Kasumi-1 (cell line): ENCODE measurements around the gene UBE2G2.
"Not testable (repeated sequence)": the region's sequence is repeated elsewhere in the genome, so short reads cannot be mapped to it uniquely, and the experiment has no call there.

Source experiments
- DNase-seq, 2 experiments: peaks; one replicate each; lab custom pipeline; 2025; lab: John Stamatoyannopoulos, UW

UBE2G2 gene

GRCh38 chr21:44836349-44836665, 34.7 kb upstream of the UBE2G2 start:
- no peak for DNase-seq

- no peak for DNase-seq
Measured at GRCh38 chr21:44835647-44835973, 34.0 kb upstream of the UBE2G2 start.

GRCh38 chr21:44834951-44835646, 33.5 kb upstream of the UBE2G2 start:
- no peak for DNase-seq

GRCh38 chr21:44834231-44834950, 32.8 kb upstream of the UBE2G2 start:
- DNase-seq, result no peak

- DNase-seq, result no peak
Measured at GRCh38 chr21:44833663-44834062, 32.0 kb upstream of the UBE2G2 start.

- DNase-seq, result not testable (repeated sequence)
Measured at GRCh38 chr21:44832516-44833255, 31.1 kb upstream of the UBE2G2 start.

GRCh38 chr21:44831227-44831860, 29.7 kb upstream of the UBE2G2 start:
- peak; percentile 19 to 20 for DNase-seq

- no peak for DNase-seq
Measured at GRCh38 chr21:44829507-44830092, 28.0 kb upstream of the UBE2G2 start.

GRCh38 chr21:44828362-44829056, 26.9 kb upstream of the UBE2G2 start:
- no peak for DNase-seq

- no peak for DNase-seq
Measured at GRCh38 chr21:44823179-44823660, 21.6 kb upstream of the UBE2G2 start.

GRCh38 chr21:44822484-44823178, 21.0 kb upstream of the UBE2G2 start:
- DNase-seq, result peak in 1 of 2 experiments; percentile 39

GRCh38 chr21:44820851-44821250, 19.2 kb upstream of the UBE2G2 start:
- no peak for DNase-seq

- no peak for DNase-seq
Measured at GRCh38 chr21:44819283-44820243, 17.9 kb upstream of the UBE2G2 start.

- no peak for DNase-seq
Measured at GRCh38 chr21:44818640-44819011, 17.0 kb upstream of the UBE2G2 start.

GRCh38 chr21:44817914-44818639, 16.5 kb upstream of the UBE2G2 start, which contains the start of gene SUMO3:
SUMO3 (minus strand) TSS chr21:44818062; CDS start chr21:44817968, 94 bp downstream.
- DNase-seq, result peak; percentile 59 to 66

GRCh38 chr21:44817506-44817880, 15.9 kb upstream of the UBE2G2 start:
- peak; percentile 70 to 78 for DNase-seq

- no peak for DNase-seq
Measured at GRCh38 chr21:44816761-44817505, 15.3 kb upstream of the UBE2G2 start.
